Neural crest cell (in vitro differentiated cells): ENCODE measurements around the gene TMEM208. TPM values are rescaled to one million over a fixed set of nuclear protein-coding genes. Genes with fewer than 3 reads are reported as not detected.

Experiments
- DNase-seq: peaks from one replicate; pipeline ENCODE4 v3.0.0; 2021; ENCODE audit warnings: low read depth, mixed read lengths, low spot score
- H3K27ac Mint-ChIP-seq: one replicate; pipeline ENCODE4 v1.8.0; 2021; ENCODE audit warnings: mild to moderate bottlenecking, mixed read lengths; ENCODE audit not compliant: unreplicated experiment
- H3K27me3 Mint-ChIP-seq: 2 replicates; pipeline ENCODE4 v1.8.0; 2021; ENCODE audit warnings: low read depth, mild to moderate bottlenecking, mixed read lengths
- H3K36me3 Mint-ChIP-seq: 2 replicates; pipeline ENCODE4 v1.8.0; 2021; ENCODE audit warnings: low read depth, mild to moderate bottlenecking, mixed read lengths
- H3K4me1 Mint-ChIP-seq: 2 replicates; pipeline ENCODE4 v1.8.0; 2021; ENCODE audit warnings: mixed read lengths
- H3K4me3 Mint-ChIP-seq: one replicate; pipeline ENCODE4 v1.8.0; 2021; ENCODE audit warnings: mild to moderate bottlenecking, mixed read lengths
- H3K9me3 Mint-ChIP-seq: 2 replicates; pipeline ENCODE4 v1.8.0; 2021; ENCODE audit warnings: mixed read lengths
- total RNA-seq: library from RNA; stranded (reverse); gene quantifications from 2 replicates; pipeline ENCODE4 v1.2.1, GENCODE V29; 2021
- TF ChIP-seq, protein P1 (sequence below): fragments of 200-600 bp; sonication (generic); conservative IDR thresholded peaks from 2 replicates; pipeline ENCODE4 v1.5.0; 2021; ENCODE audit warnings: antibody characterized with exemption, mild to moderate bottlenecking

Gene TMEM208
- total RNA-seq, 1 donor from 2014 or later, result 35.7 TPM

DNA sequence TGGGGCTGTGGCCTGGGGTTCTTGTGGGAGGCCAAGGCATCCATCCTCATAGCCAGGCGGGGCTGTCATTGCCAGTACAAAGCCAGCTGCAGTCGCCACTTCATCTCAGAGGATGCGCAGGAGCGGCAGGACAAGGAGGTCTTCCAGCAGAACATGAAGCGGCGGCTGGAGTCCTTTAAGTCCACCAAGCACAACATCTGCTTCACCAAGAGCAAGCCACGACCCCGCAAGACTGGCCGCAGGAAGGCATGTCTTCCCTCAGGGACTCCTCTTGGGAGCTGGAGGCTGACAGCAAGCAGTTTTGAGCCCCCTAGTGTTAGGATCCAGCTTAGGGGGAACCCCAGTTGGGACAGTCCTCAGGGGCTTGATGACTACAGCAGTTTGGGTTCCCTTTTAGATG is 37.3 kb downstream of the TMEM208 start:
- TF ChIP-seq, protein P1, sequence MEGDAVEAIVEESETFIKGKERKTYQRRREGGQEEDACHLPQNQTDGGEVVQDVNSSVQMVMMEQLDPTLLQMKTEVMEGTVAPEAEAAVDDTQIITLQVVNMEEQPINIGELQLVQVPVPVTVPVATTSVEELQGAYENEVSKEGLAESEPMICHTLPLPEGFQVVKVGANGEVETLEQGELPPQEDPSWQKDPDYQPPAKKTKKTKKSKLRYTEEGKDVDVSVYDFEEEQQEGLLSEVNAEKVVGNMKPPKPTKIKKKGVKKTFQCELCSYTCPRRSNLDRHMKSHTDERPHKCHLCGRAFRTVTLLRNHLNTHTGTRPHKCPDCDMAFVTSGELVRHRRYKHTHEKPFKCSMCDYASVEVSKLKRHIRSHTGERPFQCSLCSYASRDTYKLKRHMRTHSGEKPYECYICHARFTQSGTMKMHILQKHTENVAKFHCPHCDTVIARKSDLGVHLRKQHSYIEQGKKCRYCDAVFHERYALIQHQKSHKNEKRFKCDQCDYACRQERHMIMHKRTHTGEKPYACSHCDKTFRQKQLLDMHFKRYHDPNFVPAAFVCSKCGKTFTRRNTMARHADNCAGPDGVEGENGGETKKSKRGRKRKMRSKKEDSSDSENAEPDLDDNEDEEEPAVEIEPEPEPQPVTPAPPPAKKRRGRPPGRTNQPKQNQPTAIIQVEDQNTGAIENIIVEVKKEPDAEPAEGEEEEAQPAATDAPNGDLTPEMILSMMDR, result no peak
- Mint-ChIP-seq H3K36me3 (no peaks in the 10 kb centered on the region), H3K27me3 (peaks cover 15% of the 10 kb centered on the region), H3K4me3 (no peak overlapping the region), H3K4me1 (no peaks in the 10 kb centered on the region), H3K27ac (no peak overlapping the region), H3K9me3 (no peaks in the 10 kb centered on the region)
- DNase-seq, result no peak

DNA sequence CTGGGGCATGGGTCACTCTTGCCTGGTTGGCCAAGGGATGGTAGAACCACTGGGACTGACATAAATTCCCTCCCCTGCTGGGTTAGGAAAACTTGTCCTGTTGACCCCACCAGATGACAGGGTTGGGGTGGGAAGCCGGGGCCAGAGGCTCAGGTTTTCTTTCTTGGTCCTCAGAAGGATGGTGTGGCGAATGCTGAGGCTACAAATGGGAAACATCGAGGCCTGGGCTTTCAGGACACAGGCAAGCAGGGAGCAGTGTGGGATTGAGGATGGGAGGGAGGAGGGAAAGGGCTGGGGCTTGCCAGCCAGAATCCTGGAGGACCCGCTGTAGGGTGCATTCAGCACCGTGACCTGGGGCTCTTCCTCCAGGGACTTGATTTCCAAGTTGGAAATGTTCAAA is 37.9 kb downstream of the TMEM208 start:
- H3K4me1 Mint-ChIP-seq, result no peaks in the 10 kb centered on the region
- DNase-seq, result no peak
- no peak overlapping the region for H3K27ac Mint-ChIP-seq
- TF ChIP-seq, protein P1, result no peak
- peaks cover 15% of the 10 kb centered on the region for H3K27me3 Mint-ChIP-seq
- H3K9me3 Mint-ChIP-seq, result no peaks in the 10 kb centered on the region
- H3K36me3 Mint-ChIP-seq, result no peaks in the 10 kb centered on the region
- no peak overlapping the region for H3K4me3 Mint-ChIP-seq

DNA sequence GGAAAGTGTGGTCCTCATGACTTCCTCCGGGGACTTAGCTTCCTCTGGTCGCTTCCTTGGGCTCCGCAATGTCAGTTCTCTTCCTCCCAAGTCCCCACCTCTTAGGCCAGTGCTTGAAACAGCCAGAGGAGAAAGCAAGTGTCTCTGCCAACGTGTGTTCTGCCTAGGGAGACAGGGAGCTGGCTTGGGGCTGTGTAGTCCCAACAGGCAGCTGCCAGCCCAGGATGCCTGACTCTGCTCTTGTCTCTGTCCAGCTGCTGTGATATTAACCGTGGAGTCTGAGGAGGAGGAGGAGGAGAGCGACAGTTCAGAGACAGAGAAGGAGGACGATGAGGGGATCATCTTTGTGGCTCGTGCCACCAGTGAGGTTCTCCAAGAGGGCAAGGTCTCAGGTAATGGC is 38.9 kb downstream of the TMEM208 start:
- no peak overlapping the region for H3K27ac Mint-ChIP-seq
- H3K9me3 Mint-ChIP-seq, result no peaks in the 10 kb centered on the region
- H3K36me3 Mint-ChIP-seq, result no peaks in the 10 kb centered on the region

DNA sequence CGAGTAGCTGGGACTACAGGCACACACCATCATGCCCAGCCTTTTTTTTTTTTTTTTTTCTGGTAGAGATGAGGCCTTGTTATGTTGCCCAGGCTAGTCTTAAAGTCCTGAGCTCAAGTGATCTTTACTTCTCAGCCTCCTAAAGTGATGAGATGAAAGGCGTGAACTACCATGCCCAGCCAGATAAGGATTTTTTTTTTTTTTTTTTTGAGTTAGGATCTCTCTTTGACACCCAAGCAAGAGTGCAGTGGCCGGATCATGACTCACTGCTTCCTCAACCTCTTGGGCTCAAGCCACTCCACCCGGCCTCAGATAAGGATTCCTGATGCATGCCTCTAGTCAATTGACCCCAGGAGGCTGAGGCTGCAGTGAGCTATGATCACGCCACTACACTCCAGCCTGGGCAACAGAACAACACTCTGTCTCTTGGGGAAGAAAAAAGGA is 41.2 kb downstream of the TMEM208 start:
- TF ChIP-seq, protein P1, result no peak
- Mint-ChIP-seq H3K4me3 (no peak overlapping the region), H3K4me1 (no peaks in the 10 kb centered on the region), H3K27ac (no peak overlapping the region), H3K36me3 (no peaks in the 10 kb centered on the region), H3K27me3 (peaks cover 2% of the 10 kb centered on the region), H3K9me3 (no peaks in the 10 kb centered on the region)
- DNase-seq, result no peak

More for the DNA sequence above, 38.9 kb downstream of the TMEM208 start:
- no peak for DNase-seq
- H3K4me3 Mint-ChIP-seq, result no peak overlapping the region
- no peaks in the 10 kb centered on the region for H3K4me1 Mint-ChIP-seq
- TF ChIP-seq, protein P1, result no peak
- H3K27me3 Mint-ChIP-seq, result peaks cover 15% of the 10 kb centered on the region

DNA sequence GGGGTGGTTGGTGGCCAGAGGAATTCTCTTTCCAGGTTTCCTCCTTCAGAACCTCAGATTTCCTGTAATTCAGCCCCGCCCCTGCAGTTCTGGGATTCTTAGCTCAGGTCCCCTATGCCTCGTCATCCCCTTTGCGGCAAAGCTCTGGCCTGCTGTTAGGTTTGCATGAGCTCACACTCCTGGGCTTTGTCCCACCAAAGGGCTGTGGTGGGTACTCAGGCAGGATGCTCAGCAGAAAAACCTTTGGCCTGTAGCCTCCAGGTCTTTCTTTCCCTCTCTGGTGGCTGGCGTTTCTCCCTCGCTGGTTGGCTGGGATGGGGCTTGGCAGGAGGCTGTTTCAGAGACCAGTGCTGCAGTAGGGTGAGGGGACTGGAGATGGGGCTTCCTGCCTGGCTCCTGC is 42.8 kb downstream of the TMEM208 start:
- H3K4me3 Mint-ChIP-seq, result no peak overlapping the region
- TF ChIP-seq, protein P1, result no peak
- H3K36me3 Mint-ChIP-seq, result no peaks in the 10 kb centered on the region
- H3K9me3 Mint-ChIP-seq, result no peaks in the 10 kb centered on the region
- DNase-seq, result no peak
- H3K4me1 Mint-ChIP-seq, result no peaks in the 10 kb centered on the region
- no peak overlapping the region for H3K27ac Mint-ChIP-seq
- no peaks in the 10 kb centered on the region for H3K27me3 Mint-ChIP-seq

DNA sequence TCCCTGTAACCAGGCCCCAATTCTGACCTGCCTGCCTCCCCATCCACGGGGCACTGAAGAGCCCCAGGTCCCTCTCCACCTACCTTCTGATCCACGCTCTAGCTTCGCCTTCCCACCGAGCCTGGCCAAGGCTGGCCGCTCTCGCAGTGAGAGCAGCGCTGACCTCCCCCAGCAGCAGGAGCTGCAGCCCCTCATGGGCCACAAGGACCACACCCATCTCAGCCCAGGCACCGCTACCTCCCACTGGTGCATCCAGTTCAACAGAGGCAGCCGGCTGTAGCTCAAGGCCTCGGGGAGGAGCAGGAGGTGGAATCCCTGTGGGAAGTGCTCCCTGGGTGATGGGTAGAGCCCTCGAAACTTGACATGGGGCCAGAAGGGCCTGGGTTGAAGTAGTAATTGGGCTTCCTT is 44.0 kb downstream of the TMEM208 start:
- Mint-ChIP-seq H3K4me1 (no peaks in the 10 kb centered on the region), H3K9me3 (no peaks in the 10 kb centered on the region), H3K4me3 (no peak overlapping the region), H3K36me3 (no peaks in the 10 kb centered on the region), H3K27me3 (no peaks in the 10 kb centered on the region), H3K27ac (no peak overlapping the region)
- DNase-seq, result no peak
- TF ChIP-seq, protein P1, result no peak
